ENCODE measurements around the gene C19orf33. TPM values are rescaled to one million over a fixed set of nuclear protein-coding genes. Genes with fewer than 3 reads are reported as not detected.
"Not testable (repeated sequence)": the region's sequence is repeated elsewhere in the genome, so short reads cannot be mapped to it uniquely, and the experiment has no call there.

The C19orf33 gene
- polyA plus RNA-seq, 3 donors: 4.8 to 11.3 (median 10.0) TPM

DNA sequence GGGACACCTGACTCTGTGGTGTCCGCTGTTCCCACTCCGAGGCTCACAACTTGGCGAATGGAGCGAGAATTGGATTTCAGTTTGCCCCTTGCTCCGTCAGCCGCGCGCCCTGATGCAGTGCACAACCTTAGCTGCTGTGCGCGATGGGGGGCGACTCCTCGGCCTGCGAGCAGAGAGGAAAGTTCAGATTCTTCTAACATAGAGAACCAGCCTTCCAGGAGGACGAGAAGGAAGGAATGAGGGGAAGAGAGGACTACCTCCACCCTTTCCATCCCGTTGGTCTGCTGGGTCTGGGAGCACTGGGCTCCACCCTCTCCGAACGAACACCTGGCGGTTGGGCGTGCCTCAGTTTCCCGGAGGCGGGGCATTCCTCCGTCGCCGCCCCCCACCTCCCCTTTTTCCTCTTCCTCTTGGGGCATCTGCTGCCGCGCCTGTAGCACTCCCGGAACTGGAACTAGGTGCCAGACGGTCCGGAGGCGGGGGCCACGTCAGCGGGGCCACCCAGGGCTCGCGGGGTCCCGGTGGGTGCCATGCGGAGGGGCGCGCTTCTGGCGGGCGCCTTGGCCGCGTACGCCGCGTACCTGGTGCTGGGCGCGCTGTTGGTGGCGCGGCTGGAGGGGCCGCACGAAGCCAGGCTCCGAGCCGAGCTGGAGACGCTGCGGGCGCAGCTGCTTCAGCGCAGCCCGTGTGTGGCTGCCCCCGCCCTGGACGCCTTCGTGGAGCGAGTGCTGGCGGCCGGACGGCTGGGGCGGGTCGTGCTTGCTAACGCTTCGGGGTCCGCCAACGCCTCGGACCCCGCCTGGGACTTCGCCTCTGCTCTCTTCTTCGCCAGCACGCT lies 15.6 kb downstream of the C19orf33 start, which contains the start of gene KCNK6:
Gene KCNK6, plus strand, starts transcription at position 425 of the 838 bp plus-strand sequence. Its CDS starts 106 bp downstream, at position 531.
- no peak for DNase-seq (ENCODE audit: extremely low read depth in 1 of 11, low read depth in 9 of 11, low spot score in 4 of 11)

- DNase-seq (ENCODE audit: extremely low read depth in 1 of 11, low read depth in 9 of 11, low spot score in 4 of 11): no peak
Observed at GRCh38 chr19:38320969-38321339, 16.9 kb downstream of the C19orf33 start.

DNA sequence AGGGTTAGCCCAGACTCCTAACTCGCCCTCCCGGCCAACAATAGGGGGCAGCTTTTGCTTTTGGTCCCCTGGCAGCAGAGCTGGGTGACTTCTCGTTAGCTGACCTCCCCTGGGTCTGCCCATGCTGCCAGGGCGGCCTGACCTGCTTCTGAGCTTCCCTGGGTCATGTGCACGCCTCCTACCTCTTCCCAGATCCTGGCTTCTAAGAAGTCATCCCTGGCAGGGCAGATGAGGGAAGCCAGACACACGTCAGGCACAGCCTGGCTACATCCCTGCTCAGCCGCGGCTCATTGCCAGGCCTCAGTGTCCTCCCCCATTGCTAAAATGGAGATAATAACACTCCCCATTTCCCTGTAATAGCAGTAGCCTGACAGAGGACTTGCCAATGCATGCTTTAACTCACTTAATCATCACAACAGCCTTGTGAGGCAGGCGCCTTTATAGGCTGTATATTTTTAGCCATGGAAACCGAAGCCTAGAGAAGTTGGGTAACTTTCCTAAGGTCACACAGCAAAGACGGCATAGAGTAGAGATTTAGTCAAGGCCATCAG lies 17.7 kb downstream of the C19orf33 start:
- DNase-seq (ENCODE audit: extremely low read depth in 1 of 11, low read depth in 9 of 11, low spot score in 4 of 11): no peak

GRCh38 chr19:38323291-38323690 lies 19.2 kb downstream of the C19orf33 start:
- no peak for DNase-seq (ENCODE audit: extremely low read depth in 1 of 11, low read depth in 9 of 11, low spot score in 4 of 11)

GRCh38 chr19:38324431-38324830 lies 20.4 kb downstream of the C19orf33 start:
- DNase-seq (ENCODE audit: extremely low read depth in 1 of 11, low read depth in 9 of 11, low spot score in 4 of 11): no peak

- DNase-seq (ENCODE audit: extremely low read depth in 1 of 11, low read depth in 9 of 11, low spot score in 4 of 11): no peak
Observed at GRCh38 chr19:38326591-38326990, 22.5 kb downstream of the C19orf33 start.

GRCh38 chr19:38329651-38330050 lies 25.6 kb downstream of the C19orf33 start:
- no peak for DNase-seq (ENCODE audit: extremely low read depth in 1 of 11, low read depth in 9 of 11, low spot score in 4 of 11)

GRCh38 chr19:38331728-38332127 lies 27.7 kb downstream of the C19orf33 start:
- DNase-seq (ENCODE audit: extremely low read depth in 1 of 11, low read depth in 9 of 11, low spot score in 4 of 11): no peak

GRCh38 chr19:38333245-38333644 lies 29.2 kb downstream of the C19orf33 start:
- DNase-seq (ENCODE audit: extremely low read depth in 1 of 11, low read depth in 9 of 11, low spot score in 4 of 11): no peak

GRCh38 chr19:38335949-38336637 lies 32.0 kb downstream of the C19orf33 start:
- peak; percentile 70 to 91 (median 83) for DNase-seq (ENCODE audit: extremely low read depth in 1 of 11, low read depth in 9 of 11, low spot score in 4 of 11)

GRCh38 chr19:38336638-38337359 lies 32.7 kb downstream of the C19orf33 start:
- peak; percentile 63 to 91 (median 82) for DNase-seq (ENCODE audit: extremely low read depth in 1 of 11, low read depth in 9 of 11, low spot score in 4 of 11)

GRCh38 chr19:38337360-38337653 lies 33.3 kb downstream of the C19orf33 start:
- DNase-seq (ENCODE audit: extremely low read depth in 1 of 11, low read depth in 9 of 11, low spot score in 4 of 11): no peak

DNA sequence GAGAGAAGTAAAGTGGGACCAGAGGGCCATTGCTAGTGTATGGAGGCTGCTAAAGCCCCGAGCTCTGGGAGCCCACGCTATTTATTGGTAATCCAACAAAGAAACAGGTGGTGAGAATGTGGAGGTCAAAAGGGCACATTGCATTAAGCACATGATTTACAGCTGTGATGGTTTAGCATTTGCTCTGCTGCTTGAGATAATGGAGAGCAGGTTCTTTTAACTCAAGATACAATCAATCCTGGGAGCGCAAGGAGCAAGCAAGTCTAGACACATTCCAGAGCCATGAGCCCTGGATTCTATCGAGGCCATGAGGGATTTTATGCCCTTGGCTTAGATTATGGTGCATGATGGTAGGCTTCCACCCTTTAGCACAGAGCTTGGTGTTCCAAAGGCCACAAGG lies 35.0 kb downstream of the C19orf33 start:
- DNase-seq (ENCODE audit: extremely low read depth in 1 of 11, low read depth in 9 of 11, low spot score in 4 of 11): not testable (repeated sequence)

DNA sequence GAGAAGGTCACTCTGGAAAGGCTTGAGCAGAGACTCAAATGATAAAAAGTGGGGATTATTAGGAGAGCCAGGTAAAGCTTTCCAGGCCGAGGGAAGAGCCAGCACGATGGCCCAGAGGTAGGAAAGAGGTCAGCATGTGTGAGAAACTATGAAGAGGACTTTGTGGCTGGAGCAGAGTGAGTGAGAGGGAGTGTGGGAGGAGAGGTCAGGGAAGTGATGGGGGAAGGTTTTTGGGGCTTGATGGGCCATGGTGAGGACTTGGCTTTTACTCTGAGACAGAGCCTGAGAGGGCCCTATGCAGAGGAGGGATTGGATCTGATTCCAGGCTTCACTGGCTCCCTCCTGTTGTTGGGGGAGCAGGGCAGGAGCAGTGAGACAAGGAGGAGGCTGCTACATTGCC lies 36.9 kb downstream of the C19orf33 start:
- no peak for DNase-seq (ENCODE audit: extremely low read depth in 1 of 11, low read depth in 9 of 11, low spot score in 4 of 11)

DNA sequence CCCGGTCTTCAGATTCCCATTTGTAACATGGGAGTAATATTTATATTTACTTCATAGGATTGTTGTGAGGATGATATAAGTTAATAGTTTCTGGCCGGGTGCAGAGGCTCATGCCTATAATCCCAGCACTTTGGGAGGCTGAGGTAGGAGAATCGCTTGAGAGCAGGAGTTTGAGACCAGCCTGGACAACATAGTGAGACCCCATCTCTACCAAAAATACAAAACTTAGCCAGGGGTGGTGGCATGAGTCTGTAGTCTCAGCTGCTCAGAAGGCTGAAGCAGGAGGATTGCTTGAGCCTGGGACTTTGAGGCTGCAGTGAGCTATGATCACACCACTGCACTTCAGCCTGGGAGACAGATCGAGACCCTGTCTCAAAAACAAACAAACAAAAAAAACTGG lies 42.8 kb downstream of the C19orf33 start:
- no peak for DNase-seq (ENCODE audit: extremely low read depth in 1 of 11, low read depth in 9 of 11, low spot score in 4 of 11)

GRCh38 chr19:38350883-38351282 lies 46.8 kb downstream of the C19orf33 start:
- no peak for DNase-seq (ENCODE audit: extremely low read depth in 1 of 11, low read depth in 9 of 11, low spot score in 4 of 11)

GRCh38 chr19:38351865-38352395 lies 47.9 kb downstream of the C19orf33 start:
- no peak for DNase-seq (ENCODE audit: extremely low read depth in 1 of 11, low read depth in 9 of 11, low spot score in 4 of 11)

DNA sequence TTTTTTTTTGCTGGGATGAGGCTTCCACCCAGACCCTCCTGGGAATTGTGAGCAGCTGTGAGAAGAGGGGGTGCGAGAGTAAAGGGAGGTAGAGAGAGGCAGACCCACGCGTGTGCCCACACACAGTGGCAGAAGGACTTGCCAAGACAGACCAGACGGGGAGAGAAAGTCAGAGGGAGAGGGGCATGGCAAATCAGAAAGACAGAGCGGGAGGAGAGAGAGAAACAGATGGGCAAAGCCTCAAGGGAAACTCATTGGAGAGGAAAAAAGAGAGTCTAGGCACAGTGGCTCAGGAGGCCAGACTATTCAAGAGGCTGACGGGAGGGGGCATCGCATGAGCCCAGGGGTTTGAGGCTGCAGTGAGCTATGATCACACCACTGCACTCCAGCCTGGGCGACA lies 48.6 kb downstream of the C19orf33 start:
- no peak for DNase-seq (ENCODE audit: extremely low read depth in 1 of 11, low read depth in 9 of 11, low spot score in 4 of 11)
